Trophoblast cell (in vitro differentiated cells and primary cell): ENCODE data around the gene DHX57.
"Not testable (repeated sequence)": the region's sequence is repeated elsewhere in the genome, so short reads cannot be mapped to it uniquely, and the experiment has no call there.

Experiments used
- DNase-seq, 2 donors: peaks; one replicate each; pipeline ENCODE4 v3.0.0-alpha.2; 2016
- H2AFZ ChIP-seq: 2 replicates; pipeline ENCODE4 v1.6.1; 2013; ENCODE audit warnings: low read length, moderate library complexity, mild to moderate bottlenecking; ENCODE audit not compliant: insufficient read depth, poor library complexity
- H2AK5ac ChIP-seq: 2 replicates; pipeline ENCODE4 v1.6.1; 2013; ENCODE audit warnings: mild to moderate bottlenecking, low read length
- H2BK120ac ChIP-seq: 2 replicates; pipeline ENCODE4 v1.6.1; 2013; ENCODE audit warnings: low read length, mild to moderate bottlenecking, moderate library complexity; ENCODE audit not compliant: insufficient read depth, poor library complexity
- H2BK12ac ChIP-seq: 2 replicates; pipeline ENCODE4 v1.6.1; 2013; ENCODE audit warnings: mild to moderate bottlenecking, low read length, moderate library complexity
- H2BK5ac ChIP-seq: 2 replicates; pipeline ENCODE4 v1.6.1; 2013; ENCODE audit warnings: low read length, low read depth, moderate library complexity, mild to moderate bottlenecking; ENCODE audit not compliant: poor library complexity
- H3K14ac ChIP-seq: 2 replicates; pipeline ENCODE4 v1.6.1; 2013; ENCODE audit warnings: mild to moderate bottlenecking, low read length
- H3K18ac ChIP-seq: 2 replicates; pipeline ENCODE4 v1.6.1; 2013; ENCODE audit warnings: mild to moderate bottlenecking, low read length
- H3K23ac ChIP-seq: 2 replicates; pipeline ENCODE4 v1.6.1; 2013; ENCODE audit warnings: low read length
- H3K27ac ChIP-seq: 2 replicates; pipeline ENCODE4 v1.5.1; 2013; ENCODE audit warnings: low read depth, mild to moderate bottlenecking, inconsistent platforms, low read length, moderate library complexity
- H3K27me3 ChIP-seq: 2 replicates; pipeline ENCODE4 v1.6.1; 2013; ENCODE audit warnings: inconsistent platforms, mild to moderate bottlenecking, low read length, moderate library complexity; ENCODE audit not compliant: insufficient read depth
- H3K36me3 ChIP-seq, 2 experiments: 1 replicate in 1 of 2; 2 replicates in 1 of 2; pipeline ENCODE4 v1.6.1; 2013; ENCODE audit warnings: low read length in 2 of 2, mild to moderate bottlenecking in 2 of 2, moderate library complexity in 1 of 2; ENCODE audit not compliant: insufficient read depth in 2 of 2, control insufficient read depth in 1 of 2
- H3K4ac ChIP-seq: 2 replicates; pipeline ENCODE4 v1.6.1; 2013; ENCODE audit warnings: low read depth, mild to moderate bottlenecking, low read length, moderate library complexity
- H3K4me1 ChIP-seq, 2 experiments: 1 replicate in 1 of 2; 2 replicates in 1 of 2; pipeline ENCODE4 v1.6.1; 2013; ENCODE audit warnings: low read length in 2 of 2, mild to moderate bottlenecking in 2 of 2, moderate library complexity in 1 of 2; ENCODE audit not compliant: insufficient read depth in 2 of 2, control insufficient read depth in 1 of 2
- H3K4me2 ChIP-seq: 2 replicates; pipeline ENCODE4 v1.6.1; 2013; ENCODE audit warnings: inconsistent platforms, mild to moderate bottlenecking, low read length, moderate library complexity
- H3K4me3 ChIP-seq: 2 replicates; pipeline ENCODE4 v1.5.1; 2013; ENCODE audit warnings: mild to moderate bottlenecking, low read depth, low read length, inconsistent platforms
- H3K79me1 ChIP-seq: one replicate; pipeline ENCODE4 v1.6.1; 2013; ENCODE audit warnings: low read length
- H3K79me2 ChIP-seq: 2 replicates; pipeline ENCODE4 v1.6.1; 2013; ENCODE audit warnings: low read length, mild to moderate bottlenecking; ENCODE audit not compliant: control insufficient read depth, insufficient read depth, poor library complexity
- H3K9ac ChIP-seq: 2 replicates; pipeline ENCODE4 v1.6.1; 2013; ENCODE audit warnings: mild to moderate bottlenecking, low read length
- H3K9me3 ChIP-seq: 2 replicates; pipeline ENCODE4 v1.6.1; 2013; ENCODE audit warnings: low read depth, mild to moderate bottlenecking, control low read depth, inconsistent platforms, low read length; ENCODE audit not compliant: insufficient read depth
- H4K12ac ChIP-seq: 2 replicates; pipeline ENCODE4 v1.6.1; 2013; ENCODE audit warnings: low read depth, mild to moderate bottlenecking, low read length, moderate library complexity
- H4K8ac ChIP-seq: 2 replicates; pipeline ENCODE4 v1.6.1; 2013; ENCODE audit warnings: low read depth, mild to moderate bottlenecking, low read length, moderate library complexity
- H4K91ac ChIP-seq: one replicate; pipeline ENCODE4 v1.6.1; 2013; ENCODE audit warnings: low read depth, mild to moderate bottlenecking, low read length, moderate library complexity
- WGBS: extraction: QIAGEN DNeasy Blood & Tissue Kit; methylation state at CpG from one replicate; pipeline ENCODE4 v1.1.7; 2013; ENCODE audit warnings: missing lambda C conversion rate; ENCODE audit not compliant: insufficient read length, insufficient coverage; ENCODE audit errors: extremely low coverage; 5-methylcytosine and 5-hydroxymethylcytosine counted together

The DHX57 gene

DNA sequence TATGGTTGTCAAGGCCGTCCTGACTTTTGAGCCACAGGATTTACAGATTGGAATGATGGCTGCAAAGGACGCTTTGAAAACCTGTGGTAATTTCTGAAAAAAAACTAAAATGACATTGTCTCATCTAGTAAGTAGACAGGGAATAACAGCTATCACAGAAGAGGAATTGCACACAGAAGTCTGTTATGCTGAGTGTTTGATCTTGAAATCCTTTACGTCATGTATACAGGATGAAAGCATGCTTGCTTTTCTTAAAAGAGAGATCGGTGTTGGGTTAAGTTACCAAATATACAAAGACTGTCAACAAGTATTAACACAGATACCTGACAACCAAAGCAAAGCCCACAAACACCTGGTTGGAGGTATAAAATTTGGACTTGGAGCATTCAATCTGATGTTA, 112.0 kb downstream of the DHX57 start:
- Histone ChIP-seq H3K14ac (no peak overlapping the region), H3K9me3 (no peaks in the 10 kb centered on the region), H3K23ac (no peak overlapping the region), H2AK5ac (no peak overlapping the region), H3K9ac (no peak overlapping the region), H3K4me1 (no peaks in the 10 kb centered on the region), H4K12ac (no peak overlapping the region), H3K79me1 (no peaks in the 10 kb centered on the region), H3K27me3 (no peaks in the 10 kb centered on the region), H2BK12ac (no peak overlapping the region), H4K91ac (no peak overlapping the region), H3K4ac (no peak overlapping the region), H3K36me3 (no peaks in the 10 kb centered on the region), H3K18ac (no peak overlapping the region), H2BK5ac (no peak overlapping the region), H3K4me2 (no peak overlapping the region), H3K79me2 (no peaks in the 10 kb centered on the region), H3K4me3 (no peak overlapping the region), H2BK120ac (no peak overlapping the region), H4K8ac (no peak overlapping the region), H3K27ac (no peak overlapping the region), H2AFZ (no peak overlapping the region)
- DNase-seq: no peak
- WGBS: no CpG with 5 or more reads among the region's 4 CpGs

- H2BK120ac ChIP-seq: no peak overlapping the region
- no peaks in the 10 kb centered on the region for H3K79me2 ChIP-seq
- H3K9ac ChIP-seq: no peak overlapping the region
- H2AFZ ChIP-seq: no peak overlapping the region
- H4K91ac ChIP-seq: no peak overlapping the region
- H3K36me3 ChIP-seq: no peaks in the 10 kb centered on the region
- no peak overlapping the region for H4K12ac ChIP-seq
- H3K4me3 ChIP-seq: no peak overlapping the region
- H2BK5ac ChIP-seq: no peak overlapping the region
- no peak overlapping the region for H3K23ac ChIP-seq
- H4K8ac ChIP-seq: no peak overlapping the region
- WGBS: no CpG with 5 or more reads among the region's 2 CpGs
- H3K79me1 ChIP-seq: no peaks in the 10 kb centered on the region
- no peaks in the 10 kb centered on the region for H3K27me3 ChIP-seq
- H3K27ac ChIP-seq: no peak overlapping the region
- H3K4me1 ChIP-seq: no peaks in the 10 kb centered on the region
- no peak overlapping the region for H3K14ac ChIP-seq
- no peak overlapping the region for H3K4ac ChIP-seq
- H3K4me2 ChIP-seq: no peak overlapping the region
- no peak for DNase-seq
- no peak overlapping the region for H2AK5ac ChIP-seq
- H3K9me3 ChIP-seq: no peaks in the 10 kb centered on the region
- H3K18ac ChIP-seq: no peak overlapping the region
- H2BK12ac ChIP-seq: no peak overlapping the region
Observed at GRCh38 chr2:38763228-38763627, 112.5 kb downstream of the DHX57 start.

DNA sequence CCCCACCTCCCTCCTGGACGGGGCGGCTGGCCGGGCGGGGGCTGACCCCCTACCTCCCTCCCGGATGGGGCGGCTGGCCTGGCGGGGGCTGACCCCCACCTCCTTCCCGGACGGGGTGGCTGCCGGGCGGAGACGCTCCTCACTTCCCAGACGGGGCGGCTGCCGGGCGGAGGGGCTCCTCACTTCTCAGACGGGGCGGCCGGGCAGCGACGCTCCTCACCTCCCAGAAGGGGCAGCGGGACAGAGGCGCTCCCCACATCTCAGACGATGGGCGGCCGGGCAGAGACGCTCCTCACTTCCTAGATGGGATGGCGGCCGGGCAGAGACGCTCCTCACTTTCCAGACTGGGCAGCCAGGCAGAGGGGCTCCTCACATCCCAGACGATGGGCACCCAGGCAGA, 119.8 kb downstream of the DHX57 start:
- not testable (repeated sequence) for H4K8ac ChIP-seq, H3K4me2 ChIP-seq, H2AFZ ChIP-seq, H2BK120ac ChIP-seq, H3K9ac ChIP-seq, H3K79me1 ChIP-seq, H3K27me3 ChIP-seq, H3K18ac ChIP-seq, H3K23ac ChIP-seq, H3K14ac ChIP-seq, H3K9me3 ChIP-seq, H3K79me2 ChIP-seq, H2AK5ac ChIP-seq, H2BK5ac ChIP-seq, H3K27ac ChIP-seq, H4K91ac ChIP-seq, H3K4me3 ChIP-seq, H2BK12ac ChIP-seq, H3K4ac ChIP-seq, H4K12ac ChIP-seq, DNase-seq, H3K36me3 ChIP-seq, H3K4me1 ChIP-seq
- WGBS: no CpG with 5 or more reads among the region's 31 CpGs

- Histone ChIP-seq H3K36me3 (peaks cover under 1% of the 10 kb centered on the region in 2 experiments), H3K9me3 (no peaks in the 10 kb centered on the region), H3K27ac (no peak overlapping the region), H4K91ac (no peak overlapping the region), H3K18ac (no peak overlapping the region), H2BK120ac (no peak overlapping the region), H2BK5ac (no peak overlapping the region), H3K9ac (no peak overlapping the region), H3K4me3 (no peak overlapping the region), H2AFZ (no peak overlapping the region), H3K79me1 (peaks cover 16% of the 10 kb centered on the region), H4K8ac (no peak overlapping the region), H2AK5ac (no peak overlapping the region), H3K4me1 (no peaks in the 10 kb centered on the region), H3K4me2 (no peak overlapping the region), H2BK12ac (no peak overlapping the region), H3K4ac (no peak overlapping the region), H4K12ac (no peak overlapping the region), H3K79me2 (peaks cover 17% of the 10 kb centered on the region), H3K14ac (no peak overlapping the region), H3K23ac (no peak overlapping the region), H3K27me3 (no peaks in the 10 kb centered on the region)
- no CpG with 5 or more reads among the region's 3 CpGs for WGBS
- no peak for DNase-seq
Observed at GRCh38 chr2:38754506-38754905, 121.2 kb downstream of the DHX57 start.
